ENCODE results near the gene TPRG1L.

The TPRG1L gene

DNA sequence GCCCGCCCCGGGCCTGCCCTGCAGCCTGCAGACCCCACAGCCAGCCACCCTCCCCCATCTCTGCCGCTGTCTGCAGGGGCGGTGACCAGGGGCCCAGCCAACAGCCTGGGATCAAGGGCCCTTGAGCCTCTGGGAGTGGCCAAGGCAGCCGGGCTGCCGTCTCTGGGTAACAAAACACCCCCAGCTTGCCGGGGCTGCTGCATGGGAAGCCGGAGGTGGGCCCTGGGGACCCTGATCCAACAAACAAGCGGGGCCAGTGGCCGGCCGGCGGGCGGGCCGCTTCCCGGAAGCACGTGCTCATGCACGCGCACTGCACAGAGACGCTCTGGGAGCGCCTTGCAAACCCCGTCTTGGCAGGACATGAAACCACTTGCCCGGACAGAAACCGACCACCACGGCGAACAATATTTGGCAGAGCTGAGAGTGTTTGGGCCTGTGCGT is 26.7 kb upstream of the TPRG1L start:
- TF ChIP-seq EZH2 (IDR thresholded peaks at IDR 0.05; ENCODE audit: borderline replicate concordance, low read depth, low read length, severe bottlenecking), result no peak
- TF ChIP-seq CTCF (IDR thresholded peaks at IDR 0.05; ENCODE audit: borderline replicate concordance, extremely low read depth, low read length, poor library complexity, severe bottlenecking), result no peak
- ATAC-seq (ENCODE audit: insufficient read depth, low read depth), result no peak
- Histone ChIP-seq H3K27me3 (ENCODE audit: insufficient read depth, low read length, poor library complexity) (no peaks in the 10 kb centered on the region), H3K79me2 (ENCODE audit: insufficient read depth, low read length) (no peaks in the 10 kb centered on the region), H3K4me3 (ENCODE audit: low read depth in 1 of 2, low read length in 2 of 2) (no peak overlapping the region), H2AFZ (ENCODE audit: low read depth, low read length) (no peak overlapping the region), H4K20me1 (ENCODE audit: insufficient read depth, low read length) (no peaks in the 10 kb centered on the region; the same call in 1 of the 2 replicates), H3K9ac (ENCODE audit: low read depth, low read length) (no peak overlapping the region), H3K9me3 (ENCODE audit: insufficient read depth, low read length, severe bottlenecking) (no peaks in the 10 kb centered on the region), H3K4me1 (ENCODE audit: insufficient read depth, low read length) (no peaks in the 10 kb centered on the region), H3K27ac (ENCODE audit: low read length) (no peak overlapping the region), H3K4me2 (ENCODE audit: insufficient read depth, low read length) (no peak overlapping the region), H3K36me3 (ENCODE audit: insufficient read depth, low read length) (no peaks in the 10 kb centered on the region)
- DNase-seq, result no peak

DNA sequence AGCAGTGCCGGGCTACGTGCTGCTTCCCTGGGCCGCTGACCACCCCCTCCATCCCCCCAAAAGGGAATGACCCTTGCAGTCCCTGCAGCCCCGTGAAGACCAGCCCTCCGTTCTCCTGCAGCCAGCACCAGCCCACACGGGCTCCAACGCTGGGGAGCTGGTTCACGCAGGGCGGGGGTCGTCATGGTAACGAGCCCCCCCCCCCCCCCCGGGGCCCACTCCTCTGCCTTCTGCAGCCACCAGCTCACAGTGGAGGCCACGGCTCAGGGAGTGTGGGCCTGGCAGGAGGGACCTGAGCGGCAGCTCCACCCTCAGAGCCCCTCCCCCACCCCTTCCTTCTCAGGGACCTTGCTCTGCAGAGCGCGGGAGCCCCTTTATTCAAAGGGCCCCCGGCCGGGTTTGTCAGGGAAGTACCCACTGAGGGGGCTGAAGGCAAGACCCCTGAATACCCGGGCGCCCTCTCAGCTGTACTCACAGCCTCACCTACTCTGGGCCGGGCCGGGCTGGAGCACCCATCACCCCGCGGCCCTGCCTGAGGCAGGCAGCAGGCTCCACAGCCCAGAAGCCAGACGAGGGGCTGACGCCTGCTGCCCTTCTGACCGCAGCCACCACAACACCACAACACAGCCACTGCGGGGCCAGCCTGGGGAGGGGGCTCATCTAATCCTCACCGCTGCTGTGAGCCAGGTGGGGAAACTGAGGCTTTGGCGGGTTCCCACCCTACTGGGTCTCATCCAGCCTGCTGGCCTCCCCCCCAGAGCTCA is 26.1 kb upstream of the TPRG1L start:
- no peak overlapping the region for H3K27ac ChIP-seq (ENCODE audit: low read length)
- ATAC-seq (ENCODE audit: insufficient read depth, low read depth), result no peak

GRCh38 chr1:3599286-3599811 is 25.5 kb upstream of the TPRG1L start:
- ATAC-seq (ENCODE audit: insufficient read depth, low read depth) (no peak), DNase-seq (no peak)
- Histone ChIP-seq H3K27me3 (ENCODE audit: insufficient read depth, low read length, poor library complexity) (no peaks in the 10 kb centered on the region), H3K79me2 (ENCODE audit: insufficient read depth, low read length) (no peaks in the 10 kb centered on the region), H3K27ac (ENCODE audit: low read length) (no peak overlapping the region), H4K20me1 (ENCODE audit: insufficient read depth, low read length) (no peaks in the 10 kb centered on the region; the same call in 1 of the 2 replicates), H3K4me3 (ENCODE audit: low read depth in 1 of 2, low read length in 2 of 2) (no peak overlapping the region), H3K4me1 (ENCODE audit: insufficient read depth, low read length) (no peaks in the 10 kb centered on the region), H3K4me2 (ENCODE audit: insufficient read depth, low read length) (no peak overlapping the region), H2AFZ (ENCODE audit: low read depth, low read length) (no peak overlapping the region), H3K36me3 (ENCODE audit: insufficient read depth, low read length) (no peaks in the 10 kb centered on the region), H3K9me3 (ENCODE audit: insufficient read depth, low read length, severe bottlenecking) (no peaks in the 10 kb centered on the region), H3K9ac (ENCODE audit: low read depth, low read length) (no peak overlapping the region)
- TF ChIP-seq CTCF (IDR thresholded peaks at IDR 0.05; ENCODE audit: borderline replicate concordance, extremely low read depth, low read length, poor library complexity, severe bottlenecking), result no peak
- TF ChIP-seq EZH2 (IDR thresholded peaks at IDR 0.05; ENCODE audit: borderline replicate concordance, low read depth, low read length, severe bottlenecking), result no peak

More for the DNA sequence above, 26.1 kb upstream of the TPRG1L start:
- H3K9ac ChIP-seq (ENCODE audit: low read depth, low read length), result no peak overlapping the region
- DNase-seq, result no peak
- H3K79me2 ChIP-seq (ENCODE audit: insufficient read depth, low read length), result no peaks in the 10 kb centered on the region
- no peaks in the 10 kb centered on the region for H3K36me3 ChIP-seq (ENCODE audit: insufficient read depth, low read length)
- no peaks in the 10 kb centered on the region; the same call in 1 of the 2 replicates for H4K20me1 ChIP-seq (ENCODE audit: insufficient read depth, low read length)
- H3K4me1 ChIP-seq (ENCODE audit: insufficient read depth, low read length), result no peaks in the 10 kb centered on the region
- no peaks in the 10 kb centered on the region for H3K27me3 ChIP-seq (ENCODE audit: insufficient read depth, low read length, poor library complexity)
- TF ChIP-seq CTCF (IDR thresholded peaks at IDR 0.05; ENCODE audit: borderline replicate concordance, extremely low read depth, low read length, poor library complexity, severe bottlenecking) (no peak), EZH2 (IDR thresholded peaks at IDR 0.05; ENCODE audit: borderline replicate concordance, low read depth, low read length, severe bottlenecking) (no peak)
- H3K4me3 ChIP-seq (ENCODE audit: low read depth in 1 of 2, low read length in 2 of 2), result no peak overlapping the region
- no peaks in the 10 kb centered on the region for H3K9me3 ChIP-seq (ENCODE audit: insufficient read depth, low read length, severe bottlenecking)
- no peak overlapping the region for H3K4me2 ChIP-seq (ENCODE audit: insufficient read depth, low read length)
- H2AFZ ChIP-seq (ENCODE audit: low read depth, low read length), result no peak overlapping the region

All from DND-41 (cell line).